ENCODE data around the gene PGLYRP4.

DNA sequence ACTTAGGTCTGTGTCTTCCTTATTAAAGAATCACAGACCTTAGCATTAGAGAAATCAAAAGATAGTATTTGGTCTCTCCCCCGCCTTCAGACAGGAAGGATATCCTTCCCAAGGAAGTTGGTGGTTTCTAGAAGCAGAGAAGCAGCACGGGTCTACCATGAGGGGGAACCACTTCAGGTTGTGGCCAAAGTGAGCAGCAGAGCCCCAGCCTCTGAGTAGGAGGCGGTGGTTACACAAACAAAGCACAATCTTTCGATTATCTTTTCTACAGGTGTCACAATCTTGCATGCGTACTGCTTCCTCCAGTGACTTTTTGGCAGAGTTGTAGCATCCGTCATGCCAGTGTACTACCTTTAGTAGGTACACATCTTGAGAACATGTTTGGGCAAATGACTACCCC, 8.8 kb downstream of the PGLYRP4 start:
- TF ChIP-seq ARNTL (CRISPR knock-in tag; IDR thresholded peaks at IDR 0.05; ENCODE audit: borderline replicate concordance, low read depth) (no peak), ZNF565 (CRISPR knock-in tag; conservative IDR thresholded peaks at IDR 0.05; ENCODE audit: low read depth) (no peak), ESRRG (CRISPR knock-in tag; IDR thresholded peaks at IDR 0.05) (no peak), ZFP30 (CRISPR knock-in tag; IDR thresholded peaks at IDR 0.05) (no peak), PPARA (CRISPR knock-in tag; IDR thresholded peaks at IDR 0.05; ENCODE audit: borderline replicate concordance) (no peak), CREB5 (CRISPR knock-in tag; IDR thresholded peaks at IDR 0.05; ENCODE audit: low read depth) (no peak), ZNF8 (CRISPR knock-in tag; IDR thresholded peaks at IDR 0.05) (no peak), CSDC2 (CRISPR knock-in tag; IDR thresholded peaks at IDR 0.05) (no peak), ZFP3 (CRISPR knock-in tag; IDR thresholded peaks at IDR 0.05) (no peak), BACH2 (CRISPR knock-in tag; IDR thresholded peaks at IDR 0.05; ENCODE audit: borderline replicate concordance) (no peak), TOX (CRISPR knock-in tag; IDR thresholded peaks at IDR 0.05; ENCODE audit: borderline replicate concordance) (no peak), RARB (CRISPR knock-in tag; IDR thresholded peaks at IDR 0.05) (no peak)
- TF ChIP-seq, protein P1, sequence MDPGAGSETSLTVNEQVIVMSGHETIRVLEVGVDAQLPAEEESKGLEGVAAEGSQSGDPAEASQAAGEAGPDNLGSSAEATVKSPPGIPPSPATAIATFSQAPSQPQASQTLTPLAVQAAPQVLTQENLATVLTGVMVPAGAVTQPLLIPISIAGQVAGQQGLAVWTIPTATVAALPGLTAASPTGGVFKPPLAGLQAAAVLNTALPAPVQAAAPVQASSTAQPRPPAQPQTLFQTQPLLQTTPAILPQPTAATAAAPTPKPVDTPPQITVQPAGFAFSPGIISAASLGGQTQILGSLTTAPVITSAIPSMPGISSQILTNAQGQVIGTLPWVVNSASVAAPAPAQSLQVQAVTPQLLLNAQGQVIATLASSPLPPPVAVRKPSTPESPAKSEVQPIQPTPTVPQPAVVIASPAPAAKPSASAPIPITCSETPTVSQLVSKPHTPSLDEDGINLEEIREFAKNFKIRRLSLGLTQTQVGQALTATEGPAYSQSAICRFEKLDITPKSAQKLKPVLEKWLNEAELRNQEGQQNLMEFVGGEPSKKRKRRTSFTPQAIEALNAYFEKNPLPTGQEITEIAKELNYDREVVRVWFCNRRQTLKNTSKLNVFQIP (CRISPR knock-in tag; IDR thresholded peaks at IDR 0.05; ENCODE audit: borderline replicate concordance, low read depth) = no peak

Data from SK-N-SH treated with all-trans-retinoic acid at 6 μM for 48 hours (cell line).